Measurements from ENCODE around the gene SLC25A38.

DNA sequence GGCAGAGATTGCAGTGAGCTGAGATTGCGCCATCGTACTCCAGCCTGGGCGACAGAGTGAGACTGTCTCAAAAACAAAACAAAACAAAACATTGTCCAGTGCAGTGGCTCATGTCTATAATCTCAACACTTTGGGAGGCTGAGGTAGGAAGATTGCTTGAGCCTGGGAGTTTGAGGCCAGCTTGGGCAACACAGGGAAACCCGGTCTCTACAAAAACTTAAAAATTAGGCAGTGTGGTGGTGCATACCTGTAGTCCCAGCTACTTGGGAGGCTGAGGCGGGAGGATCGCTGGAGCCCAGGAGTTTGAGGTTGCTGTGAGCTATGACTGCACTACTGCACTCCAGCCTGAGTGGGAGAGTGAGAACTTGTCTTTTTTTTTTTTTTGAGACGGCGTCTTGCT, 57.1 kb downstream of the SLC25A38 start:
- TF ChIP-seq JUND (IDR thresholded peaks at IDR 0.05; ENCODE audit: low read depth, low read length), result no peak
- no peak for TF ChIP-seq CHD2 (IDR thresholded peaks at IDR 0.05; ENCODE audit: borderline replicate concordance, low read depth, low read length)
- no peak for TF ChIP-seq ESRRA (IDR thresholded peaks at IDR 0.05; ENCODE audit: low read length)
- TF ChIP-seq, protein P1, sequence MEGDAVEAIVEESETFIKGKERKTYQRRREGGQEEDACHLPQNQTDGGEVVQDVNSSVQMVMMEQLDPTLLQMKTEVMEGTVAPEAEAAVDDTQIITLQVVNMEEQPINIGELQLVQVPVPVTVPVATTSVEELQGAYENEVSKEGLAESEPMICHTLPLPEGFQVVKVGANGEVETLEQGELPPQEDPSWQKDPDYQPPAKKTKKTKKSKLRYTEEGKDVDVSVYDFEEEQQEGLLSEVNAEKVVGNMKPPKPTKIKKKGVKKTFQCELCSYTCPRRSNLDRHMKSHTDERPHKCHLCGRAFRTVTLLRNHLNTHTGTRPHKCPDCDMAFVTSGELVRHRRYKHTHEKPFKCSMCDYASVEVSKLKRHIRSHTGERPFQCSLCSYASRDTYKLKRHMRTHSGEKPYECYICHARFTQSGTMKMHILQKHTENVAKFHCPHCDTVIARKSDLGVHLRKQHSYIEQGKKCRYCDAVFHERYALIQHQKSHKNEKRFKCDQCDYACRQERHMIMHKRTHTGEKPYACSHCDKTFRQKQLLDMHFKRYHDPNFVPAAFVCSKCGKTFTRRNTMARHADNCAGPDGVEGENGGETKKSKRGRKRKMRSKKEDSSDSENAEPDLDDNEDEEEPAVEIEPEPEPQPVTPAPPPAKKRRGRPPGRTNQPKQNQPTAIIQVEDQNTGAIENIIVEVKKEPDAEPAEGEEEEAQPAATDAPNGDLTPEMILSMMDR (IDR thresholded peaks at IDR 0.05 in 2 of 3, conservative IDR thresholded peaks at IDR 0.05 in 1 of 3; ENCODE audit: control insufficient read depth in 2 of 3, extremely low read depth in 1 of 3, insufficient read depth in 1 of 3, low read depth in 3 of 3, low read length in 3 of 3), result no peak
- TF ChIP-seq POLR2AphosphoS2 (IDR thresholded peaks at IDR 0.05; ENCODE audit: low read depth, low read length), result no peak
